GM18870 (cell line): ENCODE results near the gene FRYL.
"Not testable (repeated sequence)": the region's sequence is repeated elsewhere in the genome, so short reads cannot be mapped to it uniquely, and the experiment has no call there.

Source experiments
- ATAC-seq: cut with Tn5 transposase; IDR thresholded peaks from one replicate; pipeline ENCODE4 v1.9.1; 2021; ENCODE audit warnings: moderate library complexity; ENCODE audit not compliant: unreplicated experiment

Gene FRYL

GRCh38 chr4:48786549-48786948 is 6.5 kb upstream of the FRYL start:
- ATAC-seq, result no peak

- no peak for ATAC-seq
These were observed 5.2 kb upstream of the FRYL start for GRCh38 chr4:48785302-48785701.

- no peak for ATAC-seq
These were observed 1.9 kb upstream of the FRYL start for GRCh38 chr4:48781968-48782367.

GRCh38 chr4:48780865-48781214 is 761 bp upstream of the FRYL start:
- ATAC-seq, result no peak

GRCh38 chr4:48779095-48779997 is 733 bp downstream of the FRYL start:
- ATAC-seq, result peak; percentile 9

GRCh38 chr4:48778431-48779094 is 1.5 kb downstream of the FRYL start:
- ATAC-seq, result no peak

GRCh38 chr4:48777739-48778138 is 2.3 kb downstream of the FRYL start:
- ATAC-seq, result no peak

- ATAC-seq, result no peak
These were observed 5.0 kb downstream of the FRYL start for GRCh38 chr4:48774760-48775710.

- ATAC-seq, result no peak
These were observed 7.5 kb downstream of the FRYL start for GRCh38 chr4:48772556-48772955.

GRCh38 chr4:48767055-48767929 is 12.8 kb downstream of the FRYL start:
- no peak for ATAC-seq

- peak; percentile 48 for ATAC-seq
These were observed 13.8 kb downstream of the FRYL start for GRCh38 chr4:48766131-48766792.

GRCh38 chr4:48762408-48762807 is 17.7 kb downstream of the FRYL start:
- ATAC-seq, result no peak

- no peak for ATAC-seq
These were observed 18.8 kb downstream of the FRYL start for GRCh38 chr4:48761286-48761685.

GRCh38 chr4:48758703-48759102 is 21.4 kb downstream of the FRYL start:
- not testable (repeated sequence) for ATAC-seq

- ATAC-seq, result no peak
These were observed 23.3 kb downstream of the FRYL start for GRCh38 chr4:48756689-48757220.

GRCh38 chr4:48755281-48755680 is 24.8 kb downstream of the FRYL start:
- no peak for ATAC-seq

- no peak for ATAC-seq
These were observed 26.9 kb downstream of the FRYL start for GRCh38 chr4:48753159-48753558.

- ATAC-seq, result no peak
These were observed 27.4 kb downstream of the FRYL start for GRCh38 chr4:48752726-48753125.

- no peak for ATAC-seq
These were observed 27.8 kb downstream of the FRYL start for GRCh38 chr4:48752246-48752645.
